ENCODE data around the gene BCL11A.

BCL11A gene

DNA sequence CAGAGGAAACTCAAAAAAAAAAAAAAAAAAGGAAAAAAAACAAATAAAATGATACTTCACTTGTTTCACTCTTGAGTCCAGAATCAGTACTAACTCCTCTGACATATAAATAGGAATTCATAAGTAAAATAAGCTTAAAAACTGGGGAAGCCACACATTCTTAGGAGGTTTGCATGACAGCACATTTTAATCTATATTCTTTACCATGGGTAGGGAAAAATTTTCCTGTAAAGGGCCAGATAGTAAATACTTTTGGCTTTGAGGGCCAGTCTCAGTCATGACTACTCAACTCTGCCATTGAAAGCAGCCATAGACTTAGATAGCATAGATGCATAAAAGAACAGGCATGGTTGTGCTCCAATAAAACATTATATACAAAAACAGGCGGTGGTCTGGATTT lies 145.2 kb downstream of the BCL11A start:
- no peak overlapping the region for H3K27ac ChIP-seq (ENCODE audit: low read depth, low read length)
- TF ChIP-seq, protein P1, sequence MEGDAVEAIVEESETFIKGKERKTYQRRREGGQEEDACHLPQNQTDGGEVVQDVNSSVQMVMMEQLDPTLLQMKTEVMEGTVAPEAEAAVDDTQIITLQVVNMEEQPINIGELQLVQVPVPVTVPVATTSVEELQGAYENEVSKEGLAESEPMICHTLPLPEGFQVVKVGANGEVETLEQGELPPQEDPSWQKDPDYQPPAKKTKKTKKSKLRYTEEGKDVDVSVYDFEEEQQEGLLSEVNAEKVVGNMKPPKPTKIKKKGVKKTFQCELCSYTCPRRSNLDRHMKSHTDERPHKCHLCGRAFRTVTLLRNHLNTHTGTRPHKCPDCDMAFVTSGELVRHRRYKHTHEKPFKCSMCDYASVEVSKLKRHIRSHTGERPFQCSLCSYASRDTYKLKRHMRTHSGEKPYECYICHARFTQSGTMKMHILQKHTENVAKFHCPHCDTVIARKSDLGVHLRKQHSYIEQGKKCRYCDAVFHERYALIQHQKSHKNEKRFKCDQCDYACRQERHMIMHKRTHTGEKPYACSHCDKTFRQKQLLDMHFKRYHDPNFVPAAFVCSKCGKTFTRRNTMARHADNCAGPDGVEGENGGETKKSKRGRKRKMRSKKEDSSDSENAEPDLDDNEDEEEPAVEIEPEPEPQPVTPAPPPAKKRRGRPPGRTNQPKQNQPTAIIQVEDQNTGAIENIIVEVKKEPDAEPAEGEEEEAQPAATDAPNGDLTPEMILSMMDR (IDR thresholded peaks at IDR 0.05; ENCODE audit: insufficient read depth, low read length, poor library complexity, severe bottlenecking), result no peak
- no peak for TF ChIP-seq EZH2phosphoT487 (conservative IDR thresholded peaks at IDR 0.05; ENCODE audit: low read length)
- no peaks in the 10 kb centered on the region for H3K9me3 ChIP-seq (ENCODE audit: insufficient read depth, low read length)
- no peak overlapping the region for H3K9ac ChIP-seq (ENCODE audit: low read length)
- H3K79me2 ChIP-seq (ENCODE audit: insufficient read depth, low read length), result no peaks in the 10 kb centered on the region
- no peaks in the 10 kb centered on the region for H3K9me2 ChIP-seq (replicated peaks; ENCODE audit: insufficient read depth, low read length)
- no peaks in the 10 kb centered on the region for H4K20me1 ChIP-seq (ENCODE audit: low read depth, low read length)
- no peaks in the 10 kb centered on the region for H3K27me3 ChIP-seq (ENCODE audit: low read length)
- no peak overlapping the region for H3K4me3 ChIP-seq (ENCODE audit: insufficient read depth, low read length, poor library complexity, severe bottlenecking)
- H3F3A ChIP-seq (ENCODE audit: insufficient read depth), result no peaks in the 10 kb centered on the region
- no peak overlapping the region for H3K4me2 ChIP-seq (ENCODE audit: low read depth, low read length, poor library complexity, severe bottlenecking)
- H2AFZ ChIP-seq (ENCODE audit: low read depth, low read length, severe bottlenecking), result no peak overlapping the region
- H3K36me3 ChIP-seq (ENCODE audit: low read length), result no peaks in the 10 kb centered on the region

DNA sequence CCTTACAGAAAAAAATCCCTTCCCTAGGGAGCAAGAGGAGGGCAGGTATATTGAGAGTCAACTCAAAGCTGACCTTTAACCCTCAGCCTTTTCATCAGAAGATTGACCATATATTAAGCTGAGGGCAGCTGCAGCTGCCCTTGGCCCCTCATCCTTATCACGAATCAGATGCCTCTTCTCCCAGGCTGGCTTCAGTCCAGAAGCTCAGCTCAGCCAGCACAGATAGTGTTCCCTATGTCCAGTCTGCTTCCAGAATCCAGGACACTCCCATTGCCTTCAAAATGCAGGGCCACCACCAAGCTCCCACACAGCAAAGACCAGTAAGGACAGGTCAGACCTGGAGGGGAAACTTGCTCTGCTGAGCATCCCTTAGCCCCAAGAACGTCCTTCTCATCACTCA lies 146.1 kb downstream of the BCL11A start:
- no peaks in the 10 kb centered on the region for H3K79me2 ChIP-seq (ENCODE audit: insufficient read depth, low read length)
- H4K20me1 ChIP-seq (ENCODE audit: low read depth, low read length), result no peaks in the 10 kb centered on the region
- no peak overlapping the region for H3K9ac ChIP-seq (ENCODE audit: low read length)
- TF ChIP-seq EZH2phosphoT487 (conservative IDR thresholded peaks at IDR 0.05; ENCODE audit: low read length), result no peak
- TF ChIP-seq, protein P1 (IDR thresholded peaks at IDR 0.05; ENCODE audit: insufficient read depth, low read length, poor library complexity, severe bottlenecking), result no peak
- H3K27ac ChIP-seq (ENCODE audit: low read depth, low read length), result no peak overlapping the region
- H3K9me2 ChIP-seq (replicated peaks; ENCODE audit: insufficient read depth, low read length), result no peaks in the 10 kb centered on the region
- H3K9me3 ChIP-seq (ENCODE audit: insufficient read depth, low read length), result no peaks in the 10 kb centered on the region
- H3F3A ChIP-seq (ENCODE audit: insufficient read depth), result no peaks in the 10 kb centered on the region
- no peak overlapping the region for H2AFZ ChIP-seq (ENCODE audit: low read depth, low read length, severe bottlenecking)
- no peaks in the 10 kb centered on the region for H3K27me3 ChIP-seq (ENCODE audit: low read length)
- no peak overlapping the region for H3K4me3 ChIP-seq (ENCODE audit: insufficient read depth, low read length, poor library complexity, severe bottlenecking)
- H3K4me2 ChIP-seq (ENCODE audit: low read depth, low read length, poor library complexity, severe bottlenecking), result no peak overlapping the region
- no peaks in the 10 kb centered on the region for H3K36me3 ChIP-seq (ENCODE audit: low read length)

DNA sequence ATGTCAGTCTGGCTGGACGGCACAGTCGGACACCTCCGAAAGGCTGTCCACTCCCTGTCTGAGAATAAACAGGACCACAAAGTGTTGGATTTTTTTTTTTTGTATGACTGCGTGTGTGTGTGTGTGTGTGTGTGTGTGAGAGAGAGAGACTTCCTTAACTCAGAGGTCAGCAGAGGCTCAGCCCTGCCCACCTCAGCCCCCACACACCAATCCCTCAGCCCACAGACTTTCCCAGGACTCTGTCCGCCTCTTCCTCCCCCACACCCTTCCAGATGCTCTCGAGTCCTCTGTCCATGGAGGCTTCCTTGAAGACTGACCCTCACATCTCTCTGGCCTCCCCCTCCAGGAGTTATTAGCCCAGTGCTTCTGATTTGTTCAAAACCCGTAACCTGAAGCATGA lies 147.3 kb downstream of the BCL11A start:
- no peak overlapping the region for H3K9ac ChIP-seq (ENCODE audit: low read length)

More for the DNA sequence above, 147.3 kb downstream of the BCL11A start:
- Histone ChIP-seq H3K36me3 (ENCODE audit: low read length) (no peaks in the 10 kb centered on the region), H2AFZ (ENCODE audit: low read depth, low read length, severe bottlenecking) (no peak overlapping the region), H4K20me1 (ENCODE audit: low read depth, low read length) (no peaks in the 10 kb centered on the region), H3K9me2 (replicated peaks; ENCODE audit: insufficient read depth, low read length) (no peaks in the 10 kb centered on the region), H3K27ac (ENCODE audit: low read depth, low read length) (no peak overlapping the region), H3K9me3 (ENCODE audit: insufficient read depth, low read length) (no peaks in the 10 kb centered on the region), H3K27me3 (ENCODE audit: low read length) (no peaks in the 10 kb centered on the region), H3K79me2 (ENCODE audit: insufficient read depth, low read length) (no peaks in the 10 kb centered on the region), H3F3A (ENCODE audit: insufficient read depth) (no peaks in the 10 kb centered on the region), H3K4me2 (ENCODE audit: low read depth, low read length, poor library complexity, severe bottlenecking) (no peak overlapping the region), H3K4me3 (ENCODE audit: insufficient read depth, low read length, poor library complexity, severe bottlenecking) (no peak overlapping the region)
- TF ChIP-seq, protein P1 (IDR thresholded peaks at IDR 0.05; ENCODE audit: insufficient read depth, low read length, poor library complexity, severe bottlenecking), result no peak
- TF ChIP-seq EZH2phosphoT487 (conservative IDR thresholded peaks at IDR 0.05; ENCODE audit: low read length), result no peak

All from SU-DHL-6 (cell line).